K562 (cell line): ENCODE results near the gene PRM3. TPM values are rescaled to one million over a fixed set of nuclear protein-coding genes. Genes with fewer than 3 reads are reported as not detected.

ENCODE experiments used
- ASH1L ChIP-seq: fragments of 450-650 bp; IDR thresholded peaks from 2 replicates; pipeline ENCODE4 v1.6.1; 2018; ENCODE audit warnings: borderline replicate concordance, mild to moderate bottlenecking, low read depth; ENCODE audit not compliant: partially characterized antibody
- BMI1 ChIP-seq: fragments of 150-350 bp; IDR thresholded peaks from 2 replicates; pipeline ENCODE4 v1.6.1; 2014; ENCODE audit warnings: low read length
- CBFA2T3 ChIP-seq: fragments of 450-650 bp; IDR thresholded peaks from 2 replicates; pipeline ENCODE4 v1.6.1; 2017
- CBX8 ChIP-seq: fragments of 200-600 bp; sonication (generic); IDR thresholded peaks from 2 replicates; pipeline ENCODE4 v1.6.1; 2012; ENCODE audit warnings: borderline replicate concordance, mixed run types, low read depth, mild to moderate bottlenecking, moderate library complexity, mixed read lengths, low read length, control low read depth, inconsistent platforms; ENCODE audit not compliant: poor library complexity, severe bottlenecking; ENCODE audit errors: extremely low read depth
- GABPB1 ChIP-seq: sonication (generic); formaldehyde crosslinking; IDR thresholded peaks from 2 replicates; pipeline ENCODE4 v1.8.0; 2022; ENCODE audit warnings: mild to moderate bottlenecking, missing genetic modification reagents
- GTF2E2 ChIP-seq: fragments of 200-800 bp; sonication (Bioruptor generic); IDR thresholded peaks from 2 replicates; pipeline ENCODE4 v1.6.1; 2016; ENCODE audit warnings: missing genetic modification characterization, missing compliant biosample characterization
- MTF1 ChIP-seq: fragments of 250-450 bp; sonication (Bioruptor Pico); IDR thresholded peaks from 2 replicates; pipeline ENCODE4 v1.9.0; 2021; ENCODE audit warnings: moderate library complexity, mild to moderate bottlenecking, inconsistent platforms, borderline replicate concordance
- NBN ChIP-seq: fragments of 450-650 bp; IDR thresholded peaks from 2 replicates; pipeline ENCODE4 v1.6.1; 2016; ENCODE audit warnings: low read depth, mild to moderate bottlenecking
- NR1H2 ChIP-seq: sonication (generic); formaldehyde crosslinking; IDR thresholded peaks from 2 replicates; pipeline ENCODE4 v1.4.0; 2020; ENCODE audit warnings: mild to moderate bottlenecking, missing genetic modification reagents
- PHB2 ChIP-seq: fragments of 450-650 bp; IDR thresholded peaks from 2 replicates; pipeline ENCODE4 v1.6.1; 2017; ENCODE audit warnings: low read depth
- POLR3A ChIP-seq: IDR thresholded peaks from 2 replicates; pipeline ENCODE4 v1.6.1; 2011; ENCODE audit warnings: borderline replicate concordance, mild to moderate bottlenecking, moderate library complexity; ENCODE audit not compliant: insufficient read length, insufficient read depth; ENCODE audit errors: extremely low read depth
- RB1 ChIP-seq: fragments of 450-650 bp; IDR thresholded peaks from 2 replicates; pipeline ENCODE4 v1.6.1; 2017; ENCODE audit warnings: low read depth, mild to moderate bottlenecking
- RCOR1 ChIP-seq, 2 experiments: IDR thresholded peaks; 2 replicates each; pipeline ENCODE4 v1.6.1; 2012; ENCODE audit warnings: low read depth in 2 of 2, low read length in 2 of 2, borderline replicate concordance in 1 of 2, improper control_type of control experiment in 1 of 2
- ZNF699 ChIP-seq: fragments of 250-450 bp; sonication (Bioruptor Pico); IDR thresholded peaks from 2 replicates; pipeline ENCODE4 v1.8.0; 2021; ENCODE audit warnings: mild to moderate bottlenecking, moderate library complexity; ENCODE audit not compliant: insufficient replicate concordance
- ZNF707 ChIP-seq: fragments of 250-450 bp; sonication (Bioruptor Pico); conservative IDR thresholded peaks from 2 replicates; pipeline ENCODE4 v1.8.0; 2022; ENCODE audit warnings: inconsistent platforms, mild to moderate bottlenecking, moderate library complexity
- polyA plus RNA-seq, 8 experiments: library from polyadenylated mRNA; depleted of rRNA in 4 of 8; stranded (reverse) in 5 of 8; unstranded in 3 of 8; fragments of >200 nt; fragmentation: Nextera tagmentation in 2 of 8; fragmentation: Illumina TruSeq in 1 of 8; extraction: Ambion mirVana in 2 of 8; extraction: Trizol in 1 of 8; gene quantifications; 2 replicates each; pipeline versions ENCODE4 v1.2.1 to v1.2.3, GENCODE V29; 2011 to 2014; ENCODE audit warnings: inconsistent platforms in 1 of 8, missing spikeins in 1 of 8
- total RNA-seq, 7 experiments: library from RNA; depleted of rRNA in 6 of 7; stranded (reverse); fragments of >200 nt in 6 of 7; fragmentation: Illumina TruSeq in 2 of 7; extraction: Trizol in 2 of 7; gene quantifications; 2 replicates each; pipeline versions ENCODE4 v1.2.1 to v1.2.3, GENCODE V29; 2011 to 2021; ENCODE audit warnings: low replicate concordance in 1 of 7
- TF ChIP-seq, protein P1 (sequence below), 2 experiments: IDR thresholded peaks; 2 replicates each; pipeline ENCODE4 v1.6.1; 2012; ENCODE audit warnings: improper control_type of control experiment in 2 of 2, low read depth in 2 of 2, low read length in 2 of 2, borderline replicate concordance in 1 of 2
- TF ChIP-seq, protein P2 (sequence below): fragments of 450-650 bp; formaldehyde crosslinking; IDR thresholded peaks from 2 replicates; pipeline ENCODE4 v1.4.0; 2020; ENCODE audit warnings: mild to moderate bottlenecking, moderate library complexity
- TF ChIP-seq, protein P3 (sequence below): fragments of 250-450 bp; sonication (Bioruptor Pico); IDR thresholded peaks from 2 replicates; pipeline ENCODE4 v1.5.0; 2021; ENCODE audit warnings: mild to moderate bottlenecking, moderate library complexity

Gene PRM3
- total and polyA plus RNA-seq, 9 of the 15 experiments (the other 6 are each of a cell fraction or from before 2014, with no cell fraction given), result not detected

DNA sequence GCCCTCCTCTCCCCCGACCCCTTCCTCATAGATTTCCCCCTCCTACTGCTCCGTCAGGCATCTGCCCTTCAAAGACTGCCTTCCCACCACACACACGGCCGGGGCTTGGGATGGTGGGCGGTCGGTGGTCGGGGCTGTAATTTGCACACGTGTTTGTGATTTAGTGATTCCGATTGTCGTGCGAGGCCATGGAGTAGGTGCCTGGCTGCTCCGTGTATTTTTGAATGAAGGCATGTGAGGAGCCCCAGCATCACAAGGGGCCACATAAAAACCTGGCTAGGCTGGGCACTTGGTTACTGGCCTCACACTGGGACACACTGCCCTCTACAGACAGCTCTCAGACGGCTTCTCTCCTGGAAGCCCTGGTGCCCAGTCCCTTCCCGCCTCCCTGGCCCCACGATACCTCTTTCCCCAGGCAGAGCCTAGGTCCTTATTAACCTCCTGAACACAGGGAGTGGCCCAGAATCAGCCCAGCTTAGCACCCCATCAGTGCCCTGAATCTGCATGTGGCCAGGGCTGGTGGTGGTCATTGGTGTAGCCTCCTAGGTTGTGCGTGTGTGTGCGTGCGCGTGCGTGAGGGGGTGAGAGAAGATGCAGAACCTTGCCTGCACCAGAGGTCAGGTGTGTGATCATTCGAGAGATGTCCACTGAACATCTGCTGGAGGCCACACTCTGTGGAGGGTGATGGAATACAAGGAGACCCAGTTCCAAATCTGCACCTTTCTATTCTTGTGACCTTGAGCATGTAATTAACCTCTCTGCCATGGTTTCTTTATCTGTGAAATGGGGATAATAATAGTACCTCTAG, 16.1 kb downstream of the PRM3 start (continued):
- TF ChIP-seq POLR3A (no peak), NBN (no peak), ASH1L (no peak), GTF2E2 (no peak), NR1H2 (CRISPR knock-in tag) (no peak), GABPB1 (peak; percentile 42; the same call in 1 of the 2 replicates), MTF1 (CRISPR knock-in tag) (no peak), ZNF699 (no peak), RB1 (peak; percentile 43; the same call in 1 of the 2 replicates), RCOR1 (IDR thresholded peaks at IDR 0.05; ENCODE audit: borderline replicate concordance in 1 of 2, low read depth in 2 of 2, low read length in 2 of 2) (peak in 1 of 2 experiments; percentile 41; a peak in 1 of 4 replicates), CBFA2T3 (no peak), PHB2 (no peak), CBX8 (no peak), ZNF707 (no peak), BMI1 (no peak)
- TF ChIP-seq, protein P1, sequence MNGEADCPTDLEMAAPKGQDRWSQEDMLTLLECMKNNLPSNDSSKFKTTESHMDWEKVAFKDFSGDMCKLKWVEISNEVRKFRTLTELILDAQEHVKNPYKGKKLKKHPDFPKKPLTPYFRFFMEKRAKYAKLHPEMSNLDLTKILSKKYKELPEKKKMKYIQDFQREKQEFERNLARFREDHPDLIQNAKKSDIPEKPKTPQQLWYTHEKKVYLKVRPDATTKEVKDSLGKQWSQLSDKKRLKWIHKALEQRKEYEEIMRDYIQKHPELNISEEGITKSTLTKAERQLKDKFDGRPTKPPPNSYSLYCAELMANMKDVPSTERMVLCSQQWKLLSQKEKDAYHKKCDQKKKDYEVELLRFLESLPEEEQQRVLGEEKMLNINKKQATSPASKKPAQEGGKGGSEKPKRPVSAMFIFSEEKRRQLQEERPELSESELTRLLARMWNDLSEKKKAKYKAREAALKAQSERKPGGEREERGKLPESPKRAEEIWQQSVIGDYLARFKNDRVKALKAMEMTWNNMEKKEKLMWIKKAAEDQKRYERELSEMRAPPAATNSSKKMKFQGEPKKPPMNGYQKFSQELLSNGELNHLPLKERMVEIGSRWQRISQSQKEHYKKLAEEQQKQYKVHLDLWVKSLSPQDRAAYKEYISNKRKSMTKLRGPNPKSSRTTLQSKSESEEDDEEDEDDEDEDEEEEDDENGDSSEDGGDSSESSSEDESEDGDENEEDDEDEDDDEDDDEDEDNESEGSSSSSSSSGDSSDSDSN (IDR thresholded peaks at IDR 0.05; ENCODE audit: borderline replicate concordance in 1 of 2, low read depth in 2 of 2, low read length in 2 of 2), result no peak
- TF ChIP-seq, protein P2, sequence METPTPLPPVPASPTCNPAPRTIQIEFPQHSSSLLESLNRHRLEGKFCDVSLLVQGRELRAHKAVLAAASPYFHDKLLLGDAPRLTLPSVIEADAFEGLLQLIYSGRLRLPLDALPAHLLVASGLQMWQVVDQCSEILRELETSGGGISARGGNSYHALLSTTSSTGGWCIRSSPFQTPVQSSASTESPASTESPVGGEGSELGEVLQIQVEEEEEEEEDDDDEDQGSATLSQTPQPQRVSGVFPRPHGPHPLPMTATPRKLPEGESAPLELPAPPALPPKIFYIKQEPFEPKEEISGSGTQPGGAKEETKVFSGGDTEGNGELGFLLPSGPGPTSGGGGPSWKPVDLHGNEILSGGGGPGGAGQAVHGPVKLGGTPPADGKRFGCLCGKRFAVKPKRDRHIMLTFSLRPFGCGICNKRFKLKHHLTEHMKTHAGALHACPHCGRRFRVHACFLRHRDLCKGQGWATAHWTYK (CRISPR knock-in tag), result no peak
- TF ChIP-seq, protein P3, sequence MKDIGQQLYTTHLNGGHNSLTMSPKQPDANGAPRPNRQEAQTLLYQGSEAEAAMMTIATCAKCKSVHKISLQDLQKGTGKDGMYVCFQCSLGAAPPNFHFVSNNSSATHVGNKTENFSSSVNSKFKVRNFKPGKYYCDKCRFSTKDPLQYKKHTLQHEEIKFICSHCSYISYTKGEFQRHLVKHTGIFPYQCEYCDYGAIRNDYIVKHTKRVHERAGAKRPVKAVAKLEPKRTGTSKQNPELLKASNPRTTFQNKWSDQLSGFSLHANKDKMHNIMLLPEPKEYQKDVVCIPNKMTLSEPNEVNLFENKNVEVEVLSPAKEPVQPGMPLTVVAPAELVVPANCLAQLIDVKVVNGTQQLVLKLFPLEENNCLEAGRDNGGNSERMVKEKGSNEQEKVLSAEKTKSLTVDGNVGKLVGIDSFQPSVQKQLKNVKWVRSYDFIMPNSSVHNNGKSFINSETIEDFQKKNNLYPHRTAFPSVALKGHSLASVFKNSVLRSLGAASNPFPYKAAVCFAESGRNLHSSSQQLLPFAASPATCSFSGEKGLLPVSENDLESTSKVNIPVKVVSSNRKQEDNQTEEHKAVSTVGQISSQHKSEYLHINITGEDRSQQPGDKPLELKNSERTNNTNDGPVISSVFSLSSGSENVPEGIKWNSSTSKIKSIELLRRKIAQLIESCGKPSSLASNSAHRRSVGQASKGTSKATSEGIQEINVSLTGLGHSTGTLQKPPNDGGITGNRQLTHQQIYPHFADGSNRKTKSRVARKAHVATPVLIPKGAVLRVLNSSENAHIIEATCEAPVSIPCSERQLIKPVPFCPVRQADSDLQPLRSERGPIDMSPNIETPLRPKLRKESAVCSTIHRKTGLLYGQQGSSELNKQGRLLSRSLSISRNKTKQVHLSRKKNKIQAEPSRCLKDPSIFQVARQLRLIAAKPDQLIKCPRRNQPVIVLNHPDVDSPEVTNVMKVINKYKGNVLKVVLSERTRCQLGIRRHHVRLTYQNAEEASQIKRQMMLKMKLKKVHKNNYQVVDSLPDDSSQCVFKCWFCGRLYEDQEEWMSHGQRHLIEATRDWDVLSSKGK (CRISPR knock-in tag), result no peak
